GM12878 (cell line): ENCODE measurements around the gene RHEBL1. TPM values are rescaled to one million over a fixed set of nuclear protein-coding genes. Genes with fewer than 3 reads are reported as not detected.

ENCODE experiments used
- ATAC-seq: fragments of 200-7000 bp; cut with Tn5 transposase; 3 replicates; pipeline ENCODE4 v1.9.1; 2020; ENCODE audit warnings: mild to moderate bottlenecking, moderate library complexity
- BruUV-seq: library from RNA; stranded (reverse); fragments of 400-500 nt; replicated peaks from 2 replicates; lab custom pipeline; 2021; lab: Mats Ljungman, UMichigan
- CTCF ChIA-PET: fragments of 300-600 bp; sonication (Branson Sonifier 250); formaldehyde crosslinking; extraction: SDS; loops from one replicate; lab custom pipeline; 2021; ENCODE audit warnings: inconsistent platforms; lab: Yijun Ruan, JAX
- POLR2A ChIA-PET: fragments of 350-600 bp; formaldehyde crosslinking; extraction: SDS; loops from one replicate; lab custom pipeline; 2021; ENCODE audit warnings: inconsistent platforms; lab: Charles Lee
- RAD21 ChIA-PET: fragments of 300-600 bp; sonication (Branson Sonifier 250); formaldehyde crosslinking; loops from one replicate; lab custom pipeline; 2023; ENCODE audit warnings: antibody characterized with exemption; ENCODE audit not compliant: unreplicated experiment; lab: Charles Lee
- SMC1A ChIA-PET: fragments of 300-600 bp; sonication (Branson Sonifier 250); formaldehyde crosslinking; loops from one replicate; lab custom pipeline; 2023; ENCODE audit not compliant: unreplicated experiment, uncharacterized antibody; lab: Charles Lee
- DNase-seq: peaks from one replicate; pipeline ENCODE4 v3.0.0-alpha.2; 2011; ENCODE audit warnings: low read depth, low spot score
- FAIRE-seq: peaks from 3 replicates; lab custom pipeline; 2011; peaks lifted over from hg19 to GRCh38; lab: Jason Lieb, UNC
- H2AFZ ChIP-seq: 2 replicates; pipeline ENCODE4 v1.6.0; 2011; ENCODE audit warnings: low read depth, low read length, control low read depth; ENCODE audit not compliant: control insufficient read depth
- H3K27ac ChIP-seq: 2 replicates; pipeline ENCODE4 v1.5.1; 2011; ENCODE audit warnings: control low read depth; ENCODE audit not compliant: control insufficient read depth, insufficient read depth
- H3K27me3 ChIP-seq, 2 experiments: replicated peaks in 1 of 2; 2 replicates each; pipeline versions ENCODE4 v1.6.0 to v1.6.1; 2011; ENCODE audit warnings: low read length in 1 of 2; ENCODE audit not compliant: control insufficient read depth in 2 of 2, insufficient read depth in 2 of 2
- H3K36me3 ChIP-seq, 2 experiments: 2 replicates each; pipeline ENCODE4 v1.5.1; 2011; ENCODE audit warnings: low read length in 1 of 2; ENCODE audit not compliant: control insufficient read depth in 2 of 2, insufficient read depth in 2 of 2
- H3K4me1 ChIP-seq: 2 replicates; pipeline ENCODE4 v1.6.1; 2011; ENCODE audit warnings: mild to moderate bottlenecking, low read length, moderate library complexity, mixed read lengths; ENCODE audit not compliant: control insufficient read depth, insufficient read depth
- H3K4me2 ChIP-seq: 2 replicates; pipeline ENCODE4 v1.6.0; 2011; ENCODE audit warnings: control low read depth; ENCODE audit not compliant: control insufficient read depth, insufficient read depth
- H3K4me3 ChIP-seq: fragments of 200-600 bp; sonication (generic); 2 replicates; pipeline ENCODE4 v1.5.1; 2016
- H3K79me2 ChIP-seq: 2 replicates; pipeline ENCODE4 v1.6.0; 2011; ENCODE audit warnings: low read length; ENCODE audit not compliant: control insufficient read depth, insufficient read depth
- H3K9ac ChIP-seq: 2 replicates; pipeline ENCODE4 v1.8.0; 2011; ENCODE audit warnings: low read length, control low read depth, mixed read lengths; ENCODE audit not compliant: control insufficient read depth, insufficient read depth
- H3K9me3 ChIP-seq: replicated peaks from 3 replicates; pipeline ENCODE4 v1.5.1; 2011; ENCODE audit warnings: mild to moderate bottlenecking, low read length; ENCODE audit not compliant: control insufficient read depth, insufficient read depth
- H4K20me1 ChIP-seq: 2 replicates; pipeline ENCODE4 v1.6.0; 2011; ENCODE audit not compliant: control insufficient read depth, insufficient read depth
- CHD4 ChIP-seq: fragments of 200-600 bp; sonication (generic); IDR thresholded peaks from 2 replicates; pipeline ENCODE4 v1.6.1; 2016; ENCODE audit warnings: mild to moderate bottlenecking
- EZH2 ChIP-seq: IDR thresholded peaks from 2 replicates; pipeline ENCODE4 v1.6.1; 2012; ENCODE audit warnings: low read depth, mild to moderate bottlenecking, control low read depth, inconsistent platforms, low read length, borderline replicate concordance; ENCODE audit not compliant: control insufficient read depth
- HDAC2 ChIP-seq: fragments of 200-600 bp; sonication (generic); IDR thresholded peaks from 2 replicates; pipeline ENCODE4 v1.6.1; 2017
- KDM1A ChIP-seq: fragments of 200-600 bp; sonication (generic); IDR thresholded peaks from 2 replicates; pipeline ENCODE4 v1.6.1; 2016; ENCODE audit warnings: borderline replicate concordance
- NBN ChIP-seq: fragments of 450-650 bp; IDR thresholded peaks from 2 replicates; pipeline ENCODE4 v1.6.1; 2016
- NFXL1 ChIP-seq: fragments of 450-650 bp; IDR thresholded peaks from 2 replicates; pipeline ENCODE4 v1.6.1; 2017; ENCODE audit warnings: antibody characterized with exemption, mild to moderate bottlenecking, borderline replicate concordance
- SIX5 ChIP-seq: IDR thresholded peaks from 2 replicates; pipeline ENCODE4 v1.6.1; 2011; ENCODE audit warnings: mild to moderate bottlenecking, low read depth, low read length, moderate library complexity; ENCODE audit not compliant: severe bottlenecking
- STAT3 ChIP-seq: IDR thresholded peaks from 2 replicates; pipeline ENCODE4 v1.6.1; 2011; ENCODE audit warnings: low read depth, low read length, improper control_type of control experiment
- ZNF217 ChIP-seq: fragments of 450-650 bp; IDR thresholded peaks from 2 replicates; pipeline ENCODE4 v1.6.1; 2017; ENCODE audit warnings: antibody characterized with exemption, mild to moderate bottlenecking
- ZNF24 ChIP-seq: fragments of 450-650 bp; IDR thresholded peaks from 2 replicates; pipeline ENCODE4 v1.6.1; 2017; ENCODE audit warnings: antibody characterized with exemption, mild to moderate bottlenecking
- WGBS: methylation state at CpG from one replicate; pipeline ENCODE4 v1.1.6; 2016; ENCODE audit warnings: low lambda C conversion rate; ENCODE audit not compliant: insufficient replicate concordance, insufficient coverage; ENCODE audit errors: missing lambda C conversion rate; 5-methylcytosine and 5-hydroxymethylcytosine counted together
- in situ Hi-C: fragments of 300-500 bp; cut with MboI; formaldehyde crosslinking; loops from 9 replicates; pipeline ENCODE4 v1.14.3; 2018; ENCODE audit warnings: mixed read lengths
- intact Hi-C: fragments of 100-400 bp; cut with micrococcal nuclease; formaldehyde crosslinking; loops from one replicate; pipeline ENCODE4 v1.14.2; 2022; ENCODE audit not compliant: unreplicated experiment
- polyA plus RNA-seq, 11 experiments: library from polyadenylated mRNA; depleted of rRNA in 4 of 11; unstranded in 6 of 11; stranded (reverse) in 5 of 11; fragments of >200 nt; fragmentation: Nextera tagmentation in 4 of 11; fragmentation: Illumina TruSeq in 1 of 11; extraction: Ambion mirVana in 4 of 11; extraction: Trizol in 1 of 11; gene quantifications; 1 replicate in 1 of 11; 2 replicates in 10 of 11; pipeline versions ENCODE4 v1.2.1 to v1.2.3, GENCODE V29; 2011 to 2016; ENCODE audit warnings: inconsistent platforms in 2 of 11, missing spikeins in 2 of 11, low read depth in 1 of 11
- total RNA-seq, 4 experiments: library from RNA; depleted of rRNA in 3 of 4; stranded (reverse); fragments of >200 nt in 3 of 4; fragmentation: Illumina TruSeq in 1 of 4; extraction: Trizol in 1 of 4; gene quantifications; 2 replicates each; pipeline versions ENCODE4 v1.2.1 to v1.2.3, GENCODE V29; 2013 to 2021
- TF ChIP-seq, protein P1 (sequence below), 3 experiments: IDR thresholded peaks in 2 of 3; conservative IDR thresholded peaks in 1 of 3; 2 replicates each; pipeline ENCODE4 v1.5.1; 2011; ENCODE audit warnings: low read depth in 3 of 3, low read length in 3 of 3, mild to moderate bottlenecking in 3 of 3, control low read depth in 2 of 3, moderate library complexity in 2 of 3, inconsistent platforms in 1 of 3, mixed read lengths in 1 of 3; ENCODE audit not compliant: control insufficient read depth in 2 of 3, insufficient read depth in 1 of 3; ENCODE audit errors: extremely low read depth in 1 of 3
- TF ChIP-seq, protein P2 (sequence below): fragments of 450-650 bp; IDR thresholded peaks from 2 replicates; pipeline ENCODE4 v1.6.1; 2017; ENCODE audit warnings: mild to moderate bottlenecking, low read depth, inconsistent platforms; ENCODE audit not compliant: poor library complexity, severe bottlenecking
- TF ChIP-seq, protein P3 (sequence below): IDR thresholded peaks from 2 replicates; pipeline ENCODE4 v1.6.1; 2011; ENCODE audit warnings: low read depth, low read length, improper control_type of control experiment, borderline replicate concordance
- TF ChIP-seq, protein P4 (sequence below): fragments of 450-650 bp; conservative IDR thresholded peaks from 2 replicates; pipeline ENCODE4 v1.6.1; 2017; ENCODE audit warnings: mild to moderate bottlenecking, moderate library complexity
- TF ChIP-seq, protein P5 (sequence below): IDR thresholded peaks from 2 replicates; pipeline ENCODE4 v1.6.1; 2011; ENCODE audit warnings: low read depth, mild to moderate bottlenecking, low read length, moderate library complexity, borderline replicate concordance; ENCODE audit errors: extremely low read depth

RHEBL1 gene
- total and polyA plus RNA-seq, 10 of the 15 experiments (the other 5 are each of a cell fraction or from before 2014, with no cell fraction given) = 5.9 to 18.7 (median 12.0) TPM

DNA sequence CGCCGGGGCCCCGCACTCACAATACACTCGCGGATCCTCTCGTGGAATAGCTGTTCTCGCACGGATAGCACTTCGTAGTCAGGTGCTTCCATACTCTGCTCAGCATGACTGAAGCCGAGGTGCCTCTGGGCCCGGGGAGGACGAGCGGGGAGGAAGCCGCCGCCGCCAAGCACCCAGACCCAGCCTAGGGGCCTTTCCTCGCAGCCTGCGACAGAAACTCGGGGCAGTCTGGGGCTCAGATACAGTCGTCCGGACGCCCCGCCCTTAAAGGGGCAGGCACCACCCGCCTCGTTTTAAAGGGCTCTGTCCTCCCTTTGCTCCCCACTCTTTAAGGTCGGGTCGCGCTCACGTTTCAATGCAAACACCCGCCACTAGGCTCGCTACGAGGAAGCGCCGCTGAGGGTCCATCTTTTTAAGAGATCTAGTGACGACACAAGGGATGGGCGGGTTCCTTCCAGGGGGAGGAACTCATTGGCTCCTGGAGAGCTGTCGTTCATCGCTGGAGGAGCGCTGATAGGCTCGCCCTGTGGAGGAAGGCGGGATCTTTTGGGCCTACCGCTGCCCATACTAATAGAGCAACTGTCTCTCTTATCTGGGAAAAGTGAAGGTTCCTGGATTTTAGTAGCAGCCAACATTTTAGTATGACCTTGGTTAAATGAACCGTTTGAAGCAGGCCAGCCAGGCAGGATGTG, 40.8 kb upstream of the RHEBL1 start, which contains the start of gene LMBR1L:
LMBR1L (minus strand) TSS at position 384 of the 692 bp plus-strand sequence; CDS start at position 92, 292 bp downstream.
- Histone ChIP-seq H2AFZ (peak within 1 kb of the TSS; percentile 98), H3K4me1 (peaks cover 9% of the 10 kb centered on the region), H3K9ac (peak within 1 kb of the TSS; percentile 94), H3K27me3 (no peaks in the 10 kb centered on the region), H4K20me1 (no peaks in the 10 kb centered on the region), H3K9me3 (no peaks in the 10 kb centered on the region), H3K79me2 (peaks cover 9% of the 10 kb centered on the region), H3K27ac (peak within 1 kb of the TSS; percentile 70), H3K36me3 (peaks cover 0 to under 1% of the 10 kb centered on the region in 2 experiments; a peak in 1 of 4 replicates), H3K4me3 (peak within 1 kb of the TSS; percentile 87), H3K4me2 (peak within 1 kb of the TSS; percentile 97)
- ChIA-PET CTCF (interaction anchor here (0.7 to 10.9 kb wide), 15 partner anchors 10 to 257 kb away, joined by 3 to 118 read pairs (median 5); partner anchors contain the start of genes DHH and TUBA1B), POLR2A (interaction anchor here (0.5 to 3.5 kb wide), 14 partner anchors 11 to 208 kb away, joined by 3 to 48 read pairs (median 4); partner anchors contain the start of genes KMT2D, RHEBL1 and TUBA1B), SMC1A (interaction anchor here (0.5 to 3.0 kb wide), 13 partner anchors 11 to 258 kb away, joined by 3 to 15 read pairs (median 4); partner anchors contain the start of genes DDX23 and TUBA1B), RAD21 (interaction anchor here (1.0 to 3.5 kb wide), 8 partner anchors 20 to 141 kb away, joined by 3 to 18 read pairs (median 5); partner anchors contain the start of genes DDN and TUBA1B)
- 1% methylated on average over 43 of the region's 43 CpGs for WGBS
- in situ Hi-C loops (no loop called here), intact Hi-C loops (loop anchor here (1.0 to 5.0 kb wide), 2 partner anchors 20 to 48 kb away; partner anchors contain the start of gene KMT2D)
- FAIRE-seq (peak; percentile 100), DNase-seq (peak; percentile 93), ATAC-seq (peak; percentile 98)
- BruUV-seq = no TSS peak
- TF ChIP-seq, protein P1, sequence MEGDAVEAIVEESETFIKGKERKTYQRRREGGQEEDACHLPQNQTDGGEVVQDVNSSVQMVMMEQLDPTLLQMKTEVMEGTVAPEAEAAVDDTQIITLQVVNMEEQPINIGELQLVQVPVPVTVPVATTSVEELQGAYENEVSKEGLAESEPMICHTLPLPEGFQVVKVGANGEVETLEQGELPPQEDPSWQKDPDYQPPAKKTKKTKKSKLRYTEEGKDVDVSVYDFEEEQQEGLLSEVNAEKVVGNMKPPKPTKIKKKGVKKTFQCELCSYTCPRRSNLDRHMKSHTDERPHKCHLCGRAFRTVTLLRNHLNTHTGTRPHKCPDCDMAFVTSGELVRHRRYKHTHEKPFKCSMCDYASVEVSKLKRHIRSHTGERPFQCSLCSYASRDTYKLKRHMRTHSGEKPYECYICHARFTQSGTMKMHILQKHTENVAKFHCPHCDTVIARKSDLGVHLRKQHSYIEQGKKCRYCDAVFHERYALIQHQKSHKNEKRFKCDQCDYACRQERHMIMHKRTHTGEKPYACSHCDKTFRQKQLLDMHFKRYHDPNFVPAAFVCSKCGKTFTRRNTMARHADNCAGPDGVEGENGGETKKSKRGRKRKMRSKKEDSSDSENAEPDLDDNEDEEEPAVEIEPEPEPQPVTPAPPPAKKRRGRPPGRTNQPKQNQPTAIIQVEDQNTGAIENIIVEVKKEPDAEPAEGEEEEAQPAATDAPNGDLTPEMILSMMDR (IDR thresholded peaks at IDR 0.05 in 2 of 3, conservative IDR thresholded peaks at IDR 0.05 in 1 of 3; ENCODE audit: control insufficient read depth in 2 of 3, extremely low read depth in 1 of 3, insufficient read depth in 1 of 3, low read depth in 3 of 3, low read length in 3 of 3) = peak; percentile 36 to 60 (median 50); a peak in 5 of 6 replicates
- TF ChIP-seq SIX5 (no peak), NFXL1 (no peak), ZNF24 (no peak), KDM1A (no peak), NBN (peak; percentile 70; the same call in 1 of the 2 replicates), EZH2 (no peak), ZNF217 (no peak), CHD4 (no peak), STAT3 (no peak), HDAC2 (no peak)
- TF ChIP-seq, protein P2, sequence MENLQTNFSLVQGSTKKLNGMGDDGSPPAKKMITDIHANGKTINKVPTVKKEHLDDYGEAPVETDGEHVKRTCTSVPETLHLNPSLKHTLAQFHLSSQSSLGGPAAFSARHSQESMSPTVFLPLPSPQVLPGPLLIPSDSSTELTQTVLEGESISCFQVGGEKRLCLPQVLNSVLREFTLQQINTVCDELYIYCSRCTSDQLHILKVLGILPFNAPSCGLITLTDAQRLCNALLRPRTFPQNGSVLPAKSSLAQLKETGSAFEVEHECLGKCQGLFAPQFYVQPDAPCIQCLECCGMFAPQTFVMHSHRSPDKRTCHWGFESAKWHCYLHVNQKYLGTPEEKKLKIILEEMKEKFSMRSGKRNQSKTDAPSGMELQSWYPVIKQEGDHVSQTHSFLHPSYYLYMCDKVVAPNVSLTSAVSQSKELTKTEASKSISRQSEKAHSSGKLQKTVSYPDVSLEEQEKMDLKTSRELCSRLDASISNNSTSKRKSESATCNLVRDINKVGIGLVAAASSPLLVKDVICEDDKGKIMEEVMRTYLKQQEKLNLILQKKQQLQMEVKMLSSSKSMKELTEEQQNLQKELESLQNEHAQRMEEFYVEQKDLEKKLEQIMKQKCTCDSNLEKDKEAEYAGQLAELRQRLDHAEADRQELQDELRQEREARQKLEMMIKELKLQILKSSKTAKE = peak; percentile 43
- TF ChIP-seq, protein P3, sequence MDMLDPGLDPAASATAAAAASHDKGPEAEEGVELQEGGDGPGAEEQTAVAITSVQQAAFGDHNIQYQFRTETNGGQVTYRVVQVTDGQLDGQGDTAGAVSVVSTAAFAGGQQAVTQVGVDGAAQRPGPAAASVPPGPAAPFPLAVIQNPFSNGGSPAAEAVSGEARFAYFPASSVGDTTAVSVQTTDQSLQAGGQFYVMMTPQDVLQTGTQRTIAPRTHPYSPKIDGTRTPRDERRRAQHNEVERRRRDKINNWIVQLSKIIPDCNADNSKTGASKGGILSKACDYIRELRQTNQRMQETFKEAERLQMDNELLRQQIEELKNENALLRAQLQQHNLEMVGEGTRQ = no peak
- TF ChIP-seq, protein P4, sequence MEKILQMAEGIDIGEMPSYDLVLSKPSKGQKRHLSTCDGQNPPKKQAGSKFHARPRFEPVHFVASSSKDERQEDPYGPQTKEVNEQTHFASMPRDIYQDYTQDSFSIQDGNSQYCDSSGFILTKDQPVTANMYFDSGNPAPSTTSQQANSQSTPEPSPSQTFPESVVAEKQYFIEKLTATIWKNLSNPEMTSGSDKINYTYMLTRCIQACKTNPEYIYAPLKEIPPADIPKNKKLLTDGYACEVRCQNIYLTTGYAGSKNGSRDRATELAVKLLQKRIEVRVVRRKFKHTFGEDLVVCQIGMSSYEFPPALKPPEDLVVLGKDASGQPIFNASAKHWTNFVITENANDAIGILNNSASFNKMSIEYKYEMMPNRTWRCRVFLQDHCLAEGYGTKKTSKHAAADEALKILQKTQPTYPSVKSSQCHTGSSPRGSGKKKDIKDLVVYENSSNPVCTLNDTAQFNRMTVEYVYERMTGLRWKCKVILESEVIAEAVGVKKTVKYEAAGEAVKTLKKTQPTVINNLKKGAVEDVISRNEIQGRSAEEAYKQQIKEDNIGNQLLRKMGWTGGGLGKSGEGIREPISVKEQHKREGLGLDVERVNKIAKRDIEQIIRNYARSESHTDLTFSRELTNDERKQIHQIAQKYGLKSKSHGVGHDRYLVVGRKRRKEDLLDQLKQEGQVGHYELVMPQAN = peak; percentile 88
- TF ChIP-seq, protein P5, sequence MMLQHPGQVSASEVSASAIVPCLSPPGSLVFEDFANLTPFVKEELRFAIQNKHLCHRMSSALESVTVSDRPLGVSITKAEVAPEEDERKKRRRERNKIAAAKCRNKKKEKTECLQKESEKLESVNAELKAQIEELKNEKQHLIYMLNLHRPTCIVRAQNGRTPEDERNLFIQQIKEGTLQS = no peak
